Panc1 (cell line): ENCODE data around the gene ADAM22.

Source experiments
- CTCF ChIP-seq: fragments of 450-650 bp; IDR thresholded peaks from 2 replicates; pipeline ENCODE4 v1.5.1; 2017; ENCODE audit warnings: mild to moderate bottlenecking
- POLR2AphosphoS5 ChIP-seq: IDR thresholded peaks from 2 replicates; pipeline ENCODE4 v1.6.1; 2012; ENCODE audit warnings: mild to moderate bottlenecking, low read depth, low read length, moderate library complexity
- REST ChIP-seq, 2 experiments: IDR thresholded peaks; 2 replicates each; pipeline ENCODE4 v1.6.1; 2011 to 2012; ENCODE audit warnings: low read depth in 2 of 2, control low read depth in 1 of 2, low read length in 1 of 2, mild to moderate bottlenecking in 1 of 2, moderate library complexity in 1 of 2; ENCODE audit not compliant: insufficient read depth in 1 of 2
- SIN3A ChIP-seq: IDR thresholded peaks from 2 replicates; pipeline ENCODE4 v1.6.1; 2012; ENCODE audit warnings: low read depth, mild to moderate bottlenecking, low read length, moderate library complexity, borderline replicate concordance; ENCODE audit not compliant: insufficient read depth
- TCF7L2 ChIP-seq: IDR thresholded peaks from 2 replicates; pipeline ENCODE4 v1.6.1; 2011; ENCODE audit warnings: mild to moderate bottlenecking, low read depth, low read length, inconsistent platforms

DNA sequence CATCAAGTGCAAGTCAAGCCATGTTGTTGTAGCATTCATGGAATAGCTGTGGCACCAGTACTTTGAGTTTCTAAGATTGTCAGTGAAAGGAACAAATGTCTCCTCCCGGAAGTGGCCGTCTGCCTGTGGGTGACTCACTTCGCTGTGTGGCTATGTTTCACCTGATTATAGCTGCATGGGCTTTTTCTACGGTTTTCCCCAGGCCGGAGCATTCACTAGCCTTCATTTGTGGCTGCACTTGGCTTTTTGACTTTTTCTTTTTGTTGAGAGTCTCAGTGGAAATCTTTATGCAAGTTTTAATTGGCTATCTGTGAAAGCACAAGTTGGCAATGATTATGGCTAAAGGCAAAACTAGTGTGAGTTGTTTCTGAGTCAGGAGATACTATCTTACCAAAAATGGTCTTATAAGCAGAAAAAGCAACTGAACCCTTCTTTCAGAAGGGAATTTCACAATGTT is 250.8 kb downstream of the ADAM22 start:
- TF ChIP-seq POLR2AphosphoS5 (no peak), CTCF (no peak), TCF7L2 (no peak), SIN3A (no peak), REST (IDR thresholded peaks at IDR 0.05; ENCODE audit: insufficient read depth in 1 of 2, low read depth in 2 of 2, low read length in 1 of 2) (no peak)
